T-helper 9 cell (primary cell): ENCODE results near the gene PLEKHM3.
"Not testable (repeated sequence)": the region's sequence is repeated elsewhere in the genome, so short reads cannot be mapped to it uniquely, and the experiment has no call there.

Experiments used
- DNase-seq: peaks from one replicate; pipeline ENCODE4 v3.0.0-alpha.2; 2020

The PLEKHM3 gene

DNA sequence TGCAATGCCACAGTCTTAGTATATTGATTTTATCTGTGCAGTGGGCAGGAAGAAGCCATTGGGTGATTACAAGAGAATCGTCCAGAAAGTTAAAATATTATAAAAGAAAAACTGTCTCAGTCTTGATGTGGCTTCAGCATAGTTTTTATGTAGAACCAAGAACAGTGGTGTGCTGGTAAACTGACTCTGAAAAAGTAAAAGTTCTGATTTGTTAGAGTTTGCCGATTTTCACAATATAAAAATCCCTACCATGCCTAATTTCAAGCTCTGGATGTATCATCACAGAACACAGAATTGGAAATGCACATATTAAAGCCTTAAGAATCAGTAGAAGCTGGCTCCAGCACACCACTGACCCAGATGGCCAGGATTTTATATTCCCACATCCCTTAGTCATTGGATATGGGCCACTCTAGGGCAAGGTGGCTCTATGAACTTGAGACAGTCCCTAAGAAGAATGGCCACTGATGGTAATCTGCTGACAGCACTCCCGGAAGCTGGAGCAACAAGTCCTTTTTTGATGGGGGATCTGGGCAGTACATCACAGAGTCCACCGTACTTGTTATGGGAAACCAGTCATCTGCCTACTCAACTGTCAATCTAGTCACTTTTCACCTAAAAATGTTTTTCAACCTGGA lies 9.3 kb upstream of the PLEKHM3 start:
- DNase-seq, result no peak

- peak; percentile 4 for DNase-seq
These were observed 8.6 kb upstream of the PLEKHM3 start for GRCh38 chr2:208033701-208034502.

DNA sequence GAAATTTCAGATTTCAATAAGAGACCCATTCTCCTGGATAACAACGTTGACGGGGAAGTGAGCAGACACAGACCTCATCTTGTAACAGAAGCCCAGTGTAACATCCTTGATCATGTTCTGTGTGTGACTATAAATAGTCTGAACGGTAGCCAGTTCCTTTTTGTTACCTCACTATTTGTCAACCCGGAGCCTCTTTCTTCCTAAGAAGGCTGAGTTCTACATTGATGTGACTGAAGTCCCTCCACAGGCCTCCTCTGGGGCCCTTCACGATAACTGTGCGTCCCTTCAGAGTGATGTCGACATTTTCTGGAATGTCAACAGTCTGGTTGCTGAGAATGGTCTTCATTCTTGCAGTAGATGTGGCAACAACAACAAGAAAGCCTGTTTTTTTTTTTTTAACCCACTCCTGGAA lies 6.3 kb upstream of the PLEKHM3 start:
- DNase-seq, result no peak

- no peak for DNase-seq
These were observed 472 bp upstream of the PLEKHM3 start for GRCh38 chr2:208025814-208026184.

DNA sequence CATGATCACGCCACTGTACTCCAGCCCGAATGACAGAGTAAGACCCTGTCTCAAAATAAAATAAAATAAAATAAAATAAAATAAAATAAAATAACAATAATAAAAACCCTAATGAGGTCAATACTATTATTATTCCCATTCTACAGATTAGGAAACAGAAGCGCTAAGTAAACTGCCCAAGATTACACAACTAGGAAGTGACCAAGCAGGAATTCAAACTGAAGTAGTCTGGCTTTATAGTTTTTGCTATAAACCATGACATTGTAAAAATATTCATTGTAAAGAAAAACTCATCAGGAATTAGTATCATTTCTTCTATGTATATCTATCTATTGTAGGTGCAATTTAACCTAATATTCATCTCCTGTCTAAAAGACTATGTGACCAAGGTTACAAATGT lies 1.2 kb downstream of the PLEKHM3 start:
- no peak for DNase-seq

GRCh38 chr2:208020253-208020652 lies 5.1 kb downstream of the PLEKHM3 start:
- no peak for DNase-seq

GRCh38 chr2:208018124-208018712 lies 7.1 kb downstream of the PLEKHM3 start:
- not testable (repeated sequence) for DNase-seq

- DNase-seq, result no peak
These were observed 7.6 kb downstream of the PLEKHM3 start for GRCh38 chr2:208017721-208018120.

- DNase-seq, result no peak
These were observed 9.9 kb downstream of the PLEKHM3 start for GRCh38 chr2:208015475-208015874.

- no peak for DNase-seq
These were observed 11.8 kb downstream of the PLEKHM3 start for GRCh38 chr2:208013285-208014178.

DNA sequence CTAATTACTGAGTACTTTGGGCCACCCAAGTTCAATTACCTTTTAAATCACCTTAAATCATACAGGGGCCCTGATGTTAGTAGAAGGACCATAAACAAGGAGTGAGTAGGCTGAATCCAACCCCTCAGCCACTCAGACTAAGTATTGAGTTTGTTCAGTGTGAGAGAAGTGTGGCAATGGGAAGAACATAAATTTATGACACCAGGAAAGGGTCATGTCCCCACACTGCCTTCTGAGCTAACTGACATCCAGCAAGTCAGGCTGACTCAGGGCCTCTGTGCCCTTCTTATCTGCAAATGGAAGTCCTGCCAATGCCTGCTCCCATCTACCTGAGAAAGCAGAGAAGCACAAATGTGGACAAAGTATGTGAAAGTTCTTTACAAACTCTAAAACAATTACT lies 12.9 kb downstream of the PLEKHM3 start:
- no peak for DNase-seq

DNA sequence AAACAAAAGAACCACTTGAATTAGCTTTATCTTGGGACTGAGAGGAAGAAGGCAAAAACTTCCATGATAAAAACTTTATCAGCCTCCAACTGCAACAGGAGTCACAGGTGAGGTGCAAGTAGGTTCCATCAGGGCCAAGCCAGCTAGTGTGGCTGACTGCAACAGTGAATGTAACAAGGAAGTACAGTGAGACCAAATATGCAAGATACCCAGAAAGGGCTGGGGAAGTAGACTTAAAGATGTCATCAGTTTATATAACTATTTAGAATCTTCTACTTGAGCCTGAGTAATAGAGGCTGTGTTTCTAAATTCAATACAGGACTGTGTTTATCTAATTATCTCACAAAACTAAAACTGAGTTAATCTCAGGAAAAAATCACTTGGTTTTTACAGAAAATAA lies 14.8 kb downstream of the PLEKHM3 start:
- no peak for DNase-seq

DNA sequence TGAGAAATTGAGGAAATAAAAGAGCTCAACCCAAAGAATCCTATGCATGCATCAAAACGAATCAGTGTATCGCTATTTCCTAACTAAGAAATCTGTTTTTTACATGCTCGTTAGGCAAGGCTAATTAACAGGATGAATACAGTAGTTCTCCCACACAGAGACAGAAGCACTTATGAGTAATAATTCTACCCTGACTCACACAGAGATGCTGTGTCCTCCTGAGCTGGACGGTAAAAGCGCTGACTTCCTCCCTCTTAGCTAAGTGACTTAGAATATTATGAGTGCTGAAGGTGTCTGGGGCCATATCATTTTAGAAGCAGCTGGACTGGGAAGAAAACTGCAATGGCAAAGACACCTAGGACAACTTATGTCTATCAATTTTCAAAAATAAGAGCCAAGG lies 18.5 kb downstream of the PLEKHM3 start:
- DNase-seq, result no peak

DNA sequence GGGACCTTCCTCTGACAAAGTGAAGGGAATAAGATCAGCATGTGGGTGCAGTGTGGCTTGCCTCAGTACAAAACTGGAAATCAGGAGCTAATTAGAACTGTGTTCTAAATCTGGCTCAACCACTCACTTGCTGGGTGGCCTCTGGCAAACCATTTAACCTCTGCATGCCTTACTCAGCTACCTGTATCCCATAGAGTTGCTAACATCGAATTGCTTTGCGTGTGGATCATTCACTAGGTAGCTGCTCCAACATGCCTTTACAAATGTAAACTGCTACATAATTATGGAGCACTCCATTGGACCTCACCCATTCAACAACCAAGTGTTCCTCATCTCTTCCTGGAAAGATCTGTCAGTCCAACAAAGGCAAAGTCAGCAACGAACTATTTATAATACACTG lies 19.0 kb downstream of the PLEKHM3 start:
- DNase-seq, result no peak

- DNase-seq, result no peak
These were observed 23.4 kb downstream of the PLEKHM3 start for GRCh38 chr2:208001924-208002323.

- DNase-seq, result no peak
These were observed 24.5 kb downstream of the PLEKHM3 start for GRCh38 chr2:208000701-208001395.

DNA sequence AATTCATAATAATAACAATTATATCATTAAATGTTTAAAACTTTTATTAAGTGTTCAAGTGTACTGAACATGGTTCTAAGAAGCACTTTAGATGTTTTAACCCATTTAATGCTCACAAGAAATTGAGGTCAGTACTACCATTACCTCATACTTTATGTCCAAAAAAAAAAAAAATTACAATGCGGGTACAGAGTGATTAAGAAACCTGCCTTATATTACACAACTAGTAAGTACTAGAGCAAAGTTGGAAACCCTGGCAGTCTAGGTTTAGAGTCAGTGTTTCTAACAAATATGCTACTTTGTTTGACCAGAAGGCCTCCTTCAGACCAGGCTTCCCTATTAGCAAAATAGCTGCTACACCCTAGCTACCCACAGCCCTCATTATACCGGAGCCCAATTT lies 28.5 kb downstream of the PLEKHM3 start:
- no peak for DNase-seq

- no peak for DNase-seq
These were observed 29.4 kb downstream of the PLEKHM3 start for GRCh38 chr2:207995887-207996286.

DNA sequence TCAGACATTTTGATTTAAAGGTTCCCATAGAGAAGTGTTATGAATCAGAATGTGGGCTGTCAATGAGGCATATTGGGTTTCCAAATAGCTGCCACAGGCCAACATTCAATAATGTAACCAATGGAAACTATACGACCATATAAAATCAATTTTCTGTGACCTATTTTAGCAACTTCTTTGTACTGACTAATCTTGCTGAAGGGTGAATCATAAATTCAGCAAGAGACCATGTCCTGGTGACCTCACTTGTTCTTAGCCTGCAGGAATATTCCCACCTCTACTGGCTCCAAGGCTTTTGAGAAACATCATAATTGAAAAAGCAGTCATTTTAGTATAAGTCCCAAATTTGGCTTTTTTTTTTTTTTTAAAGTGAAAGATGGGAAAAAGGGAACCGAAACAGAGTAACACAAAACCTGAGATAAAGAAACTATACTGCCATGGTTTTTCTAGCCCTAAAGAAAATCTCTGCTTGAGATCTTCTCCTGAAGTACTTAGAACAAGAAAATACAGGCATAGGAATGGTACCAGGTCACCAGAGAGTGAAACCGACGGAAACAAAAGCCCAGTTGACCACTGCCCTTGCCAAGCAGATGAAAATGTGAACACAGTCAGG lies 32.1 kb downstream of the PLEKHM3 start:
- DNase-seq, result no peak

- DNase-seq, result no peak
These were observed 33.4 kb downstream of the PLEKHM3 start for GRCh38 chr2:207991944-207992343.

GRCh38 chr2:207990784-207991183 lies 34.5 kb downstream of the PLEKHM3 start:
- DNase-seq, result no peak

GRCh38 chr2:207988975-207989374 lies 36.4 kb downstream of the PLEKHM3 start:
- no peak for DNase-seq
